ENCODE results near the gene PLCB4. TPM values are rescaled to one million over a fixed set of nuclear protein-coding genes. Genes with fewer than 3 reads are reported as not detected.
A peak's percentile ranks its signal among the peaks of the same experiment; 100 is the strongest.

The PLCB4 gene
- total RNA-seq, 1 experiment from 2014 or later: 10.1 TPM

DNA sequence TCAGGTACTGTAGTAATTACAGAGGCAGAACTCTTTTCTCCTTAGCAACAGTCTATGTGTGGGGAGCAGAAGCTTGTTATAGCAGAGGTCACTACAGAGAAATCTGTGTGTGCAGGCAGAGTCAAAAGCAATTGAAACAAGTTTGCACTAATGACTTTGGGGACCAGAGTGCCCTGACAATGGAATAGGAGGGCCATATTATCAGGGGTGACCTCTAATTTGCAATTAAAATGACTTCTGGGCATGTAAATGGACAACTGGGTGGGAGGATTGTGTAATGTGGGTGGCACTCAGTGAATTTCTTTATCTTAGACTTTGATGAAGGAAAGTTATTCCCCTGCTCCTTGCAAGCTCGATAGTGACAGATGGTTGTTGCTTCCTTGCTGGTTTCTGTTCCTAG is 127.2 kb downstream of the PLCB4 start:
- WGBS (ENCODE audit: extremely low coverage, insufficient read length, low lambda C conversion rate): no CpG with 5 or more reads among the region's 1 CpG
- H2BK120ac ChIP-seq (ENCODE audit: low read depth, low read length, poor library complexity, severe bottlenecking): no peak overlapping the region
- no peak overlapping the region for H3K9ac ChIP-seq (ENCODE audit: extremely low read depth, insufficient read length, low read length)
- no peak overlapping the region for H2BK5ac ChIP-seq (ENCODE audit: insufficient read length, low read length)
- no peak overlapping the region for H3K18ac ChIP-seq (ENCODE audit: insufficient read length, low read depth, low read length)
- H4K20me1 ChIP-seq (ENCODE audit: control insufficient read depth, insufficient read depth, insufficient read length): no peaks in the 10 kb centered on the region
- no peak overlapping the region for H2BK20ac ChIP-seq (ENCODE audit: low read depth, low read length, poor library complexity, severe bottlenecking)
- H2BK15ac ChIP-seq (ENCODE audit: low read depth, low read length): no peak overlapping the region
- H3K23me2 ChIP-seq (ENCODE audit: insufficient read length, low read depth, low read length, poor library complexity, severe bottlenecking): no peaks in the 10 kb centered on the region
- TF ChIP-seq, protein P1, sequence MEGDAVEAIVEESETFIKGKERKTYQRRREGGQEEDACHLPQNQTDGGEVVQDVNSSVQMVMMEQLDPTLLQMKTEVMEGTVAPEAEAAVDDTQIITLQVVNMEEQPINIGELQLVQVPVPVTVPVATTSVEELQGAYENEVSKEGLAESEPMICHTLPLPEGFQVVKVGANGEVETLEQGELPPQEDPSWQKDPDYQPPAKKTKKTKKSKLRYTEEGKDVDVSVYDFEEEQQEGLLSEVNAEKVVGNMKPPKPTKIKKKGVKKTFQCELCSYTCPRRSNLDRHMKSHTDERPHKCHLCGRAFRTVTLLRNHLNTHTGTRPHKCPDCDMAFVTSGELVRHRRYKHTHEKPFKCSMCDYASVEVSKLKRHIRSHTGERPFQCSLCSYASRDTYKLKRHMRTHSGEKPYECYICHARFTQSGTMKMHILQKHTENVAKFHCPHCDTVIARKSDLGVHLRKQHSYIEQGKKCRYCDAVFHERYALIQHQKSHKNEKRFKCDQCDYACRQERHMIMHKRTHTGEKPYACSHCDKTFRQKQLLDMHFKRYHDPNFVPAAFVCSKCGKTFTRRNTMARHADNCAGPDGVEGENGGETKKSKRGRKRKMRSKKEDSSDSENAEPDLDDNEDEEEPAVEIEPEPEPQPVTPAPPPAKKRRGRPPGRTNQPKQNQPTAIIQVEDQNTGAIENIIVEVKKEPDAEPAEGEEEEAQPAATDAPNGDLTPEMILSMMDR (conservative IDR thresholded peaks at IDR 0.05): no peak
- no peaks in the 10 kb centered on the region for H3K27me3 ChIP-seq (ENCODE audit: insufficient read depth, low read length)
- no peak overlapping the region for H3K56ac ChIP-seq (ENCODE audit: insufficient read length, low read depth, low read length)
- no peak overlapping the region for H3K27ac ChIP-seq (ENCODE audit: insufficient read length, low read depth, low read length)
- H2AFZ ChIP-seq (ENCODE audit: low read length): no peak overlapping the region
- no peaks in the 10 kb centered on the region for H3K9me3 Mint-ChIP-seq
- no peak overlapping the region for H3K23ac ChIP-seq (ENCODE audit: insufficient read length, low read depth, low read length)
- H3K79me2 ChIP-seq (ENCODE audit: insufficient read depth, low read length): no peaks in the 10 kb centered on the region
- H3K27ac Mint-ChIP-seq: peak overlapping the region in 1 of 3 experiments; percentile 15; a peak in 1 of 7 replicates
- H3K4me1 ChIP-seq (ENCODE audit: insufficient read depth, low read length): no peaks in the 10 kb centered on the region; the same call in 1 of the 2 replicates
- H3T11ph ChIP-seq (ENCODE audit: low read length): no peak overlapping the region
- H3K4me2 ChIP-seq (ENCODE audit: insufficient read depth, insufficient read length, low read length): no peak overlapping the region
- H2BK12ac ChIP-seq (ENCODE audit: insufficient read length, low read depth, low read length): no peak overlapping the region
- no peak overlapping the region for H3K14ac ChIP-seq (ENCODE audit: insufficient read depth, low read length)
- H3K4me1 Mint-ChIP-seq: peaks cover 28% of the 10 kb centered on the region in 2 experiments
- no peak overlapping the region for H4K8ac ChIP-seq (replicated peaks; ENCODE audit: insufficient read length, low read depth, low read length)
- DNase-seq: no peak
- no peaks in the 10 kb centered on the region; a peak in 1 of 7 replicates for H3K36me3 Mint-ChIP-seq (ENCODE audit: insufficient read depth in 1 of 3, low read depth in 3 of 3)
- H3K27me3 Mint-ChIP-seq (ENCODE audit: low read depth): no peaks in the 10 kb centered on the region; the same call in 1 of the 2 replicates
- H3K79me1 ChIP-seq (ENCODE audit: insufficient read depth, low read depth, low read length, poor library complexity, severe bottlenecking): no peaks in the 10 kb centered on the region
- no peaks in the 10 kb centered on the region for H3K9me3 ChIP-seq (ENCODE audit: control insufficient read depth, low read depth, low read length)
- H3K4ac ChIP-seq (ENCODE audit: low read depth, low read length): no peak overlapping the region
- no peak overlapping the region for H4K91ac ChIP-seq (ENCODE audit: insufficient read length, low read depth, low read length)
- H2AK5ac ChIP-seq (ENCODE audit: insufficient read length, low read length): no peak overlapping the region
- no peak overlapping the region for H4K5ac ChIP-seq (ENCODE audit: insufficient read length, low read depth, low read length)
- no peak overlapping the region for H3K4me3 Mint-ChIP-seq
